ENCODE measurements around the gene C5.

The C5 gene

GRCh38 chr9:120904061-120904977 is 145.8 kb downstream of the C5 start:
- DNase-seq, result no peak

DNA sequence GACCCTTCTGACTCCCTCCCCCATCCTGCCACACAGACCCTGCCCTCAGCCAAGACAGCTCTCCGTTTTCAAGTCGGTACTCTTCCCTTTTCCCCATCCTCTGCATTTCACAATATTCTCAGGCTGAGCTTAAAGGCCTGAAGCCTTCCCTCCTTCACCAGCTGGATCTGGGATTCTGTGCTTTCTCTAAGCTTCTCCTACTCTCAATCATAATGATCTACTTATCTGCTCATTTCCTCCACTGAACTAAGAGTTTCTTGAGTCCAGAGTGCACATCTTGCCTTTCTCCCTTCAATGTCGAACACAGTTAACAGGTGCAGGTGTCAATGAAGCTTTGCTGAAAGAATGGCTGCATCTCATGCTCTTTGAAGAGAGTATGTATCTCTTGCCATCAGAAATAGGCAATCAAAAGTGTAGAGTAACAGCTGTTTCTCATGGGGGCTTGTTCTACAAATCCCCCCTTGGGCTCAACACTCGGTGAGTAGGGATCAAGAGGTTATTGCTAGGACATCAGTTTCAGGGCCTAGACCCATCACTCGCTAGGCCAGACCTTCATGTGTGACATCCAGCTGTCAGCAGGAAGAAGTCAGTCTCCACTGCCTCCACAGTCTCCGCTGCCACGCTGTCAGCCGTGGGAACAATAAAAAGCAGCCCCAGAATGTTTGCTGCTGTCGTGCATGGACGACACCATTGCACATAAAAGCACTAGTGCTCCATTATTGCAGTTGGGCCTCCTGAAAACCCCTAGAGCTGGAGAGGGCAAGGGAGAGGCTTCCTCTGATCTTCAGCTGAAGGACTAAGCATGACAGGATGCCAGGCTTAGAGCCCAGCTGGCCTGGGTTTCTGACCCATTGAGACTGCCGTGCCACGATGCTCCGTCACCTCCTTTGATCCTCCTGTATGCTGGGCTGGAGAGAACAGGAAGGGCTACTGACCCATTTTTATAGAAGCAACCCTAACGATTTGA is 147.2 kb downstream of the C5 start:
- DNase-seq, result no peak
